GM10266 (cell line): ENCODE data around the gene INAFM2.

Experiments used
- DNase-seq: peaks from one replicate; pipeline ENCODE4 v3.0.0; 2012; ENCODE audit errors: extremely low spot score
- TF ChIP-seq, protein P1 (sequence below): IDR thresholded peaks from 2 replicates; pipeline ENCODE4 v1.5.1; 2012; ENCODE audit warnings: mild to moderate bottlenecking, low read depth; ENCODE audit not compliant: control insufficient read depth, insufficient read depth; ENCODE audit errors: missing control alignments

INAFM2 gene

DNA sequence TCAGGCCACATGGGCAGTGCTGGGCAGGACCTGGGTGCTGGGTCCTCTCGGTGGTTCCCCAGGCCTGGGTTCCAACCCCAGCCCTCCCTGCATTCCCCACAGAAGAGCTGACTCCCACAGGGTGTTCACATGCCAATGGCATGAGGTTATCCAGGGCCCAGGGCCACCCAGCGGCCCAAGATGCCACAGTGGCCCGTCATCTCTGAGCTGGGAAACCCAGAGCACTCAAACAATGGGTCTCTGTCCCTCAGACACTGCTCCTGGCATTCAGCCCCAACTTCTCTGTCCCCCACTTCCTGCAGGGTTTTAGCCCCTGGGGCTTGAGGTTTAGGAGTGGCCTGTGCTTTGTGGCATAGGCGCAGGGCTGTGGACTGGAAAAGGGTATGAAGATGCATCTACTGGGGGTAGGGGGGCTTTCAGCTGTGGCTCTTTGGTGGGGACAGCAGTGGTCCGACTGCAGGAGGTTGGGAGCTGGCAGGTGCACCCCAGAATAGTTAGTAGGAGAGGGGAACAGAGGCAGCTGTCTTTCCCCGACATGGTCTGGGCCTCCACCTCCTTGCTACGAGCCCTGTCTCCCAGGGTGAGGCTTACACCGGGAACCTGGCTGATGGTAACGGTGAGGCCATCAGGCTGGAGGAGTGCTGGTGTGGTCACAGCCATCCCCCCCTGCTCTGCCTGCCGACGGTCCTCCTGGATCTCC is 15.6 kb downstream of the INAFM2 start:
- TF ChIP-seq, protein P1, sequence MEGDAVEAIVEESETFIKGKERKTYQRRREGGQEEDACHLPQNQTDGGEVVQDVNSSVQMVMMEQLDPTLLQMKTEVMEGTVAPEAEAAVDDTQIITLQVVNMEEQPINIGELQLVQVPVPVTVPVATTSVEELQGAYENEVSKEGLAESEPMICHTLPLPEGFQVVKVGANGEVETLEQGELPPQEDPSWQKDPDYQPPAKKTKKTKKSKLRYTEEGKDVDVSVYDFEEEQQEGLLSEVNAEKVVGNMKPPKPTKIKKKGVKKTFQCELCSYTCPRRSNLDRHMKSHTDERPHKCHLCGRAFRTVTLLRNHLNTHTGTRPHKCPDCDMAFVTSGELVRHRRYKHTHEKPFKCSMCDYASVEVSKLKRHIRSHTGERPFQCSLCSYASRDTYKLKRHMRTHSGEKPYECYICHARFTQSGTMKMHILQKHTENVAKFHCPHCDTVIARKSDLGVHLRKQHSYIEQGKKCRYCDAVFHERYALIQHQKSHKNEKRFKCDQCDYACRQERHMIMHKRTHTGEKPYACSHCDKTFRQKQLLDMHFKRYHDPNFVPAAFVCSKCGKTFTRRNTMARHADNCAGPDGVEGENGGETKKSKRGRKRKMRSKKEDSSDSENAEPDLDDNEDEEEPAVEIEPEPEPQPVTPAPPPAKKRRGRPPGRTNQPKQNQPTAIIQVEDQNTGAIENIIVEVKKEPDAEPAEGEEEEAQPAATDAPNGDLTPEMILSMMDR, result no peak
- DNase-seq, result no peak

DNA sequence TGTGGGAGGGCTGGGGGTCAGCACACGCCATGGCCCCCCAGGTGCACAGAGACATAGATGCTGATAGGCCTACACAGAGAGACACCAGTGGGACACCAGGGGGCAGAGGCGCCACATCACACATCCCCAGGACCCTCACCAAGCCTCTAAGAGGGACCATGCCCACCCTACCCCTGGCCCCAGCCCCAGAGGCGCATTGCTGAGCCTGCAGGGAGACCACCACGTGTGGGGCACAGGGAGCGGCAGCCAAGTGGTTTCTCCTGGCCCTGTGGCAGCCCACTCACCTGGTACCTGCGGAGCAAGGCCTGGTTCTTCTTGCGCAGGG is 16.1 kb downstream of the INAFM2 start:
- no peak for DNase-seq
- TF ChIP-seq, protein P1, result no peak

DNA sequence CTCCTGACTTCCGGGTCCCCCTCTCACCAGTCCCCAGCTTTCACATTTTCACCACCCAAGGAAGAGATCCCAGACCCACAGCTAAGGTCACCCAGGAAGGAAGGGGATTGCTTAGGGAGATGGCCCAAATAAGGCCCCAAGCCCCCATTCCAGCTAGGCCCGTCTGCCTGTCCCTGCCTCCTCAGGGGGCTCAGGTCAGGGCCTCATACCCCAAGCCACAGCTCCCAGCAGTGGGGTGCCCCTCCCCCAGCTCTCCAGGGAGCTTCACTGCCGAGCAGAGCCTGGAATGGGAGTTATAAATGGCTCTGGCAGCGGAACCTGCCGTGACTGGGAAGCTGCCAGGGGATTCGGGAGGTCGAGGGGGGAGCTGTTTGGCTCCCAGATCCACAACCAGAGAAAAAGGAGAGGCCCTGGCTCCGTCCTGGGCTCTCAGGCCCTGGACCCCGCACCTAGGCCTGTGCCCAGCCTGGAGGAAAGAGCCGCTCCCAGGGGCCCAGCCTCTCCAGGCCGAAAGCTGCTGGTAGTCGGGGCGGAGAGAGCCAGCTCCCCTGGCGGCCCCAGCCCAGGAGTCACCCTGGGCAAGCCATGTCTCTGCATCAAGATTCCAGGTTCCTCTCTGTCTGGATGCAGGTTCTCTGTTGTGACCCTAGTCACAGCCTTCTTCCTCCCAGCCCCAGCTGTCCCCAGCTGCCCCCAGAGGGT is 16.7 kb downstream of the INAFM2 start:
- TF ChIP-seq, protein P1, result no peak
- no peak for DNase-seq

DNA sequence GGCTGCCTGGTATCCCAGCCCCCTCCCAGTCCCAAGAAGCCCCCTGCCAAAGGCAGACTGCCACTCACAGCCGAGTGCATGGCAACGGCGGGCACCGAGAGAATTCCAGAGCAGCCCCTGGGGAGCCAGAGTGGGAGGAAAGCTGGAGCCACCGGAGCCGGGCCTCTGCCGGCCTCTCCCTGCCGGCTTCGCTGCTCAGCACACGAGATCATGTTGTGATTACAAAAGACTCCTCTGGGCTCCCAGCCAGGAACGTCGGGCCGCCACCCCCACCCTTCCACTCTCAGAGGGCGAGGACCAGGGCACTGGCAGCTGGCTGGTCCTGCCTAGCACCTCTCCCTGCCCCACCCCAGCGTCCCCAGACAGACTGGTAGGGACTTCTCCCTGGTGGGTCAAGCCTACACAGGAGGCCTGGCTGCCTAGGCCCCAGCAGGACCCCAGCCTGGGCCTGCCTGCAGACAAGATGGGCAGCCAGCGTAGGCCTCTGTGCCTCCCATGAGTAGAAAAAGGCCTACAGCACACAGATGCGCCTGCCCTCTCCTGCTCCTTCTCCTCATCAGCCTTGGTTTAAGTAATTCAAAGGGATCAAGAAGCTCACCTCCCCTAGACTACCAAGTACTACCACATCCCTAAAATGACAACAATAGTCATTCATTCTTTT is 17.4 kb downstream of the INAFM2 start, which contains the start of gene CCDC9B:
Gene CCDC9B, minus strand, starts transcription at position 200 of the 661 bp plus-strand sequence. Its CDS starts 120 bp downstream, at position 80.
- TF ChIP-seq, protein P1, result no peak
- no peak for DNase-seq

DNA sequence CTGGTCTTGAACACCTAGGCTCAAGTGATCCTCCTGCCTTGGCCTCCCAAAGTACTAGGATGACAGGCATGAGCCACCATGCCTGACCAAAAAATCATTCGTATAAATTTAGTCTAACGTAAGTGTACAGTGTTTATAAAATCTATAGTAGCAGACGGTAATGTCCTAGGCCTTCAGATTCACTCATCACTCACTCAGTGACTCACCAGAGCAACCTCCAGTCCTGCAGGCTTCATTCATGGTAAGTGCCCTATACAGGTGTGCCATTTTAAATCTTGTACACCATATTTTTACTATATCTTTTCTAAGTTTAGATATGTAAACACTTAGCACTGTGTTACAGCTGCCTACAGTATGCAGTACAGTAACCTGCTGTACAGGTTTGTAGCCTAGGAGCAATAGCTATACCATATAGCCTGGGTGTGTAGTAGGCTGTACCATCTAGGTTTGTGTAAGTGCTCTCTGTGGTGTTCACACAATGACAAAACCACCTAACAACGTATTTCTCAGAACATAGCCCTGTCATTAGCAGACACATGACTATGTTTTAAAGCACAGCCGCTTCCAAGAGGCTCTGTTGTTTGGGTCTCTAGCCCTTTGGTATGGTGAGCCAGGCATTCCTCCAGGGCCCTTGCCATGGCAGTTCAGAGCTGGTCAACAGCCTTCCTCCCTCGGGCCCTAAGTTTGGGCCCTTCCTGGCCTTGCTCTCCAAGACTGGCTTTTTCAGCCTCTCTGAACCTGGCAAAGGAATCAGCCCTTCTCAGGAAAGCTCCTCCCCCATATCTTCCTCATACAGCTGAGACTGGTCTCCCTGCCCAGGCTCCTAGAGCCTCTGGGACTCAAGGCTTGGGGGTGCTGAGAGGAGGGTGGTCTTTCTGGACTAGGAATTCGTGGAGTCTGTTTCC is 19.2 kb downstream of the INAFM2 start:
- TF ChIP-seq, protein P1, result no peak
- no peak for DNase-seq

DNA sequence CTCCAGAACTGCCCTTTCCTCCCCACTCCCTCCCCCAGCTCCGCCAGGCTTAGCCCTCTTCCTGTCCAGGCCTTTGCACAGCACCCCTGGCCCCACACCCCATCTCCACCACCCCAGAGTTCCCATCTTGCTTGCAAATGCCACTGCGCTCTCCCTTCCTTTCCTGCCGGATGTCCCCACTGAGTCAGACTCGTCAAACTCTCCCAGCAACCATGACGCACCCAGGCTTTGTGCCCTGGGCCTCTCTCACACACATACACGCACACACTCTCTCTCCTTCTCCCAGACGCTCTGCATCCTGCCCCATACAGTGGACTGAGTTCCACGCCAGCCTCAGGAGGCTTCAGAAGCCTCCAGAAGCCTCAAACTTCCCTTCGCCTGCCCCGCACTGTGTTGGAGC is 20.0 kb downstream of the INAFM2 start:
- DNase-seq, result no peak
- TF ChIP-seq, protein P1, result no peak
